HepG2 (cell line): ENCODE data around the gene TMEM170B. TPM values are rescaled to one million over a fixed set of nuclear protein-coding genes. Genes with fewer than 3 reads are reported as not detected.

ENCODE experiments used
- ATAC-seq: fragments of 200-7000 bp; cut with Tn5 transposase; 3 replicates; pipeline ENCODE4 v1.9.1; 2020; ENCODE audit warnings: mild to moderate bottlenecking, moderate library complexity
- BruUV-seq: library from RNA; stranded (reverse); fragments of 400-500 nt; replicated peaks from 2 replicates; lab custom pipeline; 2021; lab: Mats Ljungman, UMichigan
- CTCF ChIA-PET: fragments of 300-600 bp; formaldehyde crosslinking; extraction: SDS; loops from one replicate; lab custom pipeline; 2021; ENCODE audit warnings: low total read pairs, inconsistent platforms, low intra/inter-chr PET ratio; lab: Yijun Ruan, JAX
- POLR2A ChIA-PET: fragments of 350-600 bp; sonication (Branson Sonifier 250); formaldehyde crosslinking; loops from one replicate; lab custom pipeline; 2020; ENCODE audit warnings: antibody characterized with exemption, inconsistent platforms; lab: Yijun Ruan, JAX
- DNase-seq: peaks from one replicate; pipeline ENCODE4 v3.0.0-alpha.2; 2015; ENCODE audit warnings: low spot score
- FAIRE-seq: peaks from 3 replicates; lab custom pipeline; 2011; peaks lifted over from hg19 to GRCh38; lab: Jason Lieb, UNC
- H2AFZ ChIP-seq: one replicate; pipeline ENCODE4 v1.6.1; 2011; ENCODE audit warnings: low read length, inconsistent platforms
- H3K27ac ChIP-seq: fragments of 300-600 bp; 3 replicates; pipeline ENCODE4 v1.8.0; 2011; ENCODE audit warnings: mixed run types, mild to moderate bottlenecking, mixed read lengths, low read length, inconsistent platforms; ENCODE audit not compliant: insufficient read depth; ENCODE audit errors: extremely low read length
- H3K27me3 ChIP-seq, 2 experiments: fragments of 200-600 bp in 1 of 2; 2 replicates in 1 of 2; 3 replicates in 1 of 2; pipeline versions ENCODE4 v1.6.0 to v1.8.0; 2011; ENCODE audit warnings: low read length in 2 of 2, mild to moderate bottlenecking in 2 of 2, moderate library complexity in 2 of 2, inconsistent platforms in 1 of 2; ENCODE audit not compliant: insufficient read depth in 2 of 2, control insufficient read depth in 1 of 2
- H3K36me3 ChIP-seq, 2 experiments: fragments of 200-600 bp in 1 of 2; replicated peaks in 1 of 2; 2 replicates in 1 of 2; 3 replicates in 1 of 2; pipeline versions ENCODE4 v1.5.1 to v1.8.0; 2011; ENCODE audit warnings: low read length in 2 of 2, inconsistent platforms in 1 of 2; ENCODE audit not compliant: insufficient read depth in 2 of 2, control insufficient read depth in 1 of 2
- H3K4me1 ChIP-seq: 2 replicates; pipeline ENCODE4 v1.5.1; 2012; ENCODE audit warnings: low read length, inconsistent platforms; ENCODE audit not compliant: insufficient read depth
- H3K4me2 ChIP-seq: 2 replicates; pipeline ENCODE4 v1.6.0; 2011; ENCODE audit warnings: low read depth, low read length, inconsistent platforms
- H3K4me3 ChIP-seq, 3 experiments: fragments of 200-600 bp in 1 of 3; sonication (generic), shearing (Covaris generic) in 1 of 3; replicated peaks in 1 of 3; 2 replicates each; pipeline ENCODE4 v1.5.1; 2011 to 2016; ENCODE audit warnings: low read length in 3 of 3, inconsistent platforms in 2 of 3, low read depth in 2 of 3, mild to moderate bottlenecking in 2 of 3, control low read depth in 1 of 3, mixed read lengths in 1 of 3; ENCODE audit not compliant: insufficient read depth in 1 of 3
- H3K79me2 ChIP-seq: one replicate; pipeline ENCODE4 v1.6.1; 2011; ENCODE audit warnings: low read length, inconsistent platforms; ENCODE audit not compliant: insufficient read depth
- H3K9ac ChIP-seq: 2 replicates; pipeline ENCODE4 v1.6.0; 2011; ENCODE audit warnings: mild to moderate bottlenecking, low read depth, low read length, inconsistent platforms; ENCODE audit not compliant: insufficient read depth
- H3K9me3 ChIP-seq: 2 replicates; pipeline ENCODE4 v1.5.1; 2012; ENCODE audit warnings: mild to moderate bottlenecking, low read length
- H4K20me1 ChIP-seq: 2 replicates; pipeline ENCODE4 v1.6.0; 2011; ENCODE audit warnings: inconsistent platforms, mild to moderate bottlenecking, low read length, moderate library complexity; ENCODE audit not compliant: insufficient read depth
- BCLAF1 ChIP-seq: fragments of 450-650 bp; IDR thresholded peaks from 2 replicates; pipeline ENCODE4 v1.6.1; 2017; ENCODE audit warnings: mild to moderate bottlenecking
- DDIT3 ChIP-seq: sonication (generic); formaldehyde crosslinking; IDR thresholded peaks from 2 replicates; pipeline ENCODE4 v1.4.0; 2020; ENCODE audit warnings: mild to moderate bottlenecking, missing genetic modification reagents
- ELK4 ChIP-seq: sonication (generic); formaldehyde crosslinking; IDR thresholded peaks from 2 replicates; pipeline ENCODE4 v1.9.0; 2021; ENCODE audit warnings: missing genetic modification reagents, borderline replicate concordance
- MLLT10 ChIP-seq: sonication (generic); formaldehyde crosslinking; IDR thresholded peaks from 2 replicates; pipeline ENCODE4 v1.4.0; 2020; ENCODE audit warnings: missing genetic modification reagents
- NFAT5 ChIP-seq: sonication (generic); formaldehyde crosslinking; IDR thresholded peaks from 2 replicates; pipeline ENCODE4 v1.4.0; 2020; ENCODE audit warnings: missing genetic modification reagents
- SCMH1 ChIP-seq: sonication (generic); formaldehyde crosslinking; IDR thresholded peaks from 2 replicates; pipeline ENCODE4 v1.9.0; 2021; ENCODE audit warnings: missing genetic modification reagents, mild to moderate bottlenecking, borderline replicate concordance
- TERF1 ChIP-seq: sonication (generic); formaldehyde crosslinking; IDR thresholded peaks from 2 replicates; pipeline ENCODE4 v1.8.0; 2022; ENCODE audit warnings: mild to moderate bottlenecking, missing genetic modification reagents, moderate library complexity
- ZBTB33 ChIP-seq: sonication (generic); formaldehyde crosslinking; IDR thresholded peaks from 2 replicates; pipeline ENCODE4 v1.4.0; 2020; ENCODE audit warnings: missing genetic modification reagents
- WGBS: methylation state at CpG from one replicate; pipeline ENCODE4 v1.1.6; 2017; ENCODE audit warnings: low lambda C conversion rate; 5-methylcytosine and 5-hydroxymethylcytosine counted together
- in situ Hi-C: cut with HindIII; loops from 2 replicates; pipeline ENCODE4 v1.10.0; 2017; ENCODE audit warnings: low pct_unique_long_range_greater_than_20kb; ENCODE audit not compliant: extremely low pct_ligation_motif_present
- intact Hi-C: fragments of 100-400 bp; cut with micrococcal nuclease; formaldehyde crosslinking; loops from one replicate; pipeline ENCODE4 v1.10.0; 2022; ENCODE audit not compliant: unreplicated experiment
- polyA plus RNA-seq, 8 experiments: library from polyadenylated mRNA; depleted of rRNA in 3 of 8; stranded (reverse) in 7 of 8; unstranded in 1 of 8; fragments of >200 nt; fragmentation: Illumina TruSeq in 4 of 8; extraction: Trizol in 4 of 8; gene quantifications; 2 replicates each; pipeline versions ENCODE4 v1.2.1 to v1.2.3, GENCODE V29; 2011 to 2016; ENCODE audit warnings: low read depth in 4 of 8, missing spikeins in 1 of 8, mixed read lengths in 1 of 8; ENCODE audit not compliant: insufficient read depth in 1 of 8
- total RNA-seq, 5 experiments: library from RNA; depleted of rRNA; stranded (reverse); fragments of >200 nt; fragmentation: Illumina TruSeq; extraction: Trizol; gene quantifications; 2 replicates each; pipeline ENCODE4 v1.2.3, GENCODE V29; 2016; ENCODE audit warnings: low read depth in 1 of 5

TMEM170B gene
- total and polyA plus RNA-seq, 2 of the 13 experiments (the other 11 are each of a cell fraction or from before 2014, with no cell fraction given) = 3.3 to 9.4 TPM

- POLR2A ChIA-PET = no interaction called here
- no peak for FAIRE-seq
- intact Hi-C loops = no loop called here
Measured at GRCh38 chr6:11623272-11623671, 85.7 kb downstream of the TMEM170B start.

More at GRCh38 chr6:11623272-11623671, 85.7 kb downstream of the TMEM170B start:
- H3K36me3 ChIP-seq = no peaks in the 10 kb centered on the region
- BruUV-seq = no TSS peak
- no peak overlapping the region for H3K4me2 ChIP-seq
- H3K27ac ChIP-seq = no peak overlapping the region
- WGBS = 24% methylated on average over 2 of the region's 2 CpGs
- in situ Hi-C loops = no loop called here
- peaks cover 0 to 15% of the 10 kb centered on the region in 2 experiments; a peak in 2 of 5 replicates for H3K27me3 ChIP-seq
- H2AFZ ChIP-seq = no peak overlapping the region
- no peaks in the 10 kb centered on the region for H3K9me3 ChIP-seq
- ATAC-seq (no peak), DNase-seq (no peak)
- CTCF ChIA-PET = no interaction called here
- no peaks in the 10 kb centered on the region for H3K4me1 ChIP-seq
- H3K79me2 ChIP-seq = no peaks in the 10 kb centered on the region
- H3K9ac ChIP-seq = no peak overlapping the region
- no peak overlapping the region for H3K4me3 ChIP-seq
- TF ChIP-seq BCLAF1 = no peak
- TF ChIP-seq ELK4 (CRISPR knock-in tag) = no peak
- no peak for TF ChIP-seq MLLT10 (CRISPR knock-in tag)
- TF ChIP-seq ZBTB33 (CRISPR knock-in tag) = no peak
- no peak for TF ChIP-seq NFAT5
- no peak for TF ChIP-seq TERF1
- no peak for TF ChIP-seq SCMH1 (CRISPR knock-in tag)
- TF ChIP-seq DDIT3 = no peak
- no peaks in the 10 kb centered on the region for H4K20me1 ChIP-seq
